SK-N-SH treated with all-trans-retinoic acid at 6 μM for 48 hours (cell line): Measurements from ENCODE around the gene NUP93.

Experiments used
- ATAC-seq: fragments of 200-7000 bp; cut with Tn5 transposase; 3 replicates; pipeline ENCODE4 v1.9.1; 2020; ENCODE audit warnings: mild to moderate bottlenecking, moderate library complexity
- ARNTL ChIP-seq: fragments of 450-650 bp; formaldehyde crosslinking; IDR thresholded peaks from 2 replicates; pipeline ENCODE4 v1.5.0; 2020; ENCODE audit warnings: low read depth, mild to moderate bottlenecking, moderate library complexity, borderline replicate concordance
- BACH2 ChIP-seq: fragments of 250-450 bp; sonication (Bioruptor Pico); IDR thresholded peaks from 2 replicates; pipeline ENCODE4 v1.9.0; 2021; ENCODE audit warnings: mild to moderate bottlenecking, borderline replicate concordance
- CSDC2 ChIP-seq: fragments of 250-450 bp; sonication (Bioruptor Pico); IDR thresholded peaks from 2 replicates; pipeline ENCODE4 v1.5.0; 2020; ENCODE audit warnings: mild to moderate bottlenecking, moderate library complexity
- ESRRG ChIP-seq: fragments of 250-450 bp; sonication (Bioruptor Pico); IDR thresholded peaks from 2 replicates; pipeline ENCODE4 v1.6.1; 2021; ENCODE audit warnings: mild to moderate bottlenecking
- GLIS3 ChIP-seq: fragments of 250-450 bp; sonication (Bioruptor Pico); IDR thresholded peaks from 2 replicates; pipeline ENCODE4 v1.5.0; 2020; ENCODE audit warnings: mild to moderate bottlenecking, moderate library complexity
- ISL1 ChIP-seq: fragments of 250-450 bp; sonication (Bioruptor Pico); IDR thresholded peaks from 2 replicates; pipeline ENCODE4 v2.1.2; 2022; ENCODE audit warnings: mild to moderate bottlenecking, moderate library complexity
- OSR1 ChIP-seq: fragments of 250-450 bp; sonication (Bioruptor Pico); IDR thresholded peaks from 2 replicates; pipeline ENCODE4 v1.8.0; 2022; ENCODE audit warnings: moderate library complexity, mild to moderate bottlenecking, inconsistent platforms
- PPARA ChIP-seq: fragments of 250-450 bp; sonication (Bioruptor Pico); IDR thresholded peaks from 2 replicates; pipeline ENCODE4 v1.5.0; 2020; ENCODE audit warnings: mild to moderate bottlenecking, borderline replicate concordance
- RARB ChIP-seq: fragments of 250-450 bp; sonication (Bioruptor Pico); IDR thresholded peaks from 2 replicates; pipeline ENCODE4 v1.8.0; 2021; ENCODE audit warnings: mild to moderate bottlenecking, moderate library complexity
- SNAI2 ChIP-seq: fragments of 250-450 bp; sonication (Bioruptor Pico); IDR thresholded peaks from 2 replicates; pipeline ENCODE4 v1.5.0; 2020; ENCODE audit warnings: mild to moderate bottlenecking, moderate library complexity
- TCF4 ChIP-seq: fragments of 250-450 bp; sonication (Bioruptor Pico); IDR thresholded peaks from 2 replicates; pipeline ENCODE4 v1.8.0; 2021; ENCODE audit warnings: mild to moderate bottlenecking, moderate library complexity, borderline replicate concordance
- TOX ChIP-seq: fragments of 250-450 bp; sonication (Bioruptor Pico); IDR thresholded peaks from 2 replicates; pipeline ENCODE4 v1.8.0; 2021; ENCODE audit warnings: mild to moderate bottlenecking, moderate library complexity, borderline replicate concordance
- ZC3H10 ChIP-seq: fragments of 250-450 bp; sonication (Bioruptor Pico); IDR thresholded peaks from 2 replicates; pipeline ENCODE4 v1.5.1; 2021; ENCODE audit warnings: mild to moderate bottlenecking, moderate library complexity
- ZFP3 ChIP-seq: fragments of 250-450 bp; sonication (Bioruptor Pico); IDR thresholded peaks from 2 replicates; pipeline ENCODE4 v1.5.0; 2020; ENCODE audit warnings: mild to moderate bottlenecking, moderate library complexity
- ZFP30 ChIP-seq: fragments of 450-650 bp; formaldehyde crosslinking; IDR thresholded peaks from 2 replicates; pipeline ENCODE4 v1.5.0; 2022; ENCODE audit warnings: mild to moderate bottlenecking, moderate library complexity
- ZNF565 ChIP-seq: fragments of 450-650 bp; formaldehyde crosslinking; conservative IDR thresholded peaks from 2 replicates; pipeline ENCODE4 v1.5.0; 2020; ENCODE audit warnings: low read depth, mild to moderate bottlenecking, moderate library complexity
- ZNF70 ChIP-seq: fragments of 450-650 bp; formaldehyde crosslinking; IDR thresholded peaks from 2 replicates; pipeline ENCODE4 v1.5.0; 2020; ENCODE audit warnings: mild to moderate bottlenecking, moderate library complexity
- ZNF8 ChIP-seq: fragments of 450-650 bp; formaldehyde crosslinking; IDR thresholded peaks from 2 replicates; pipeline ENCODE4 v1.5.0; 2020; ENCODE audit warnings: mild to moderate bottlenecking, moderate library complexity
- TF ChIP-seq, protein P1 (sequence below): fragments of 250-450 bp; sonication (Bioruptor Pico); IDR thresholded peaks from 2 replicates; pipeline ENCODE4 v1.8.0; 2020; ENCODE audit warnings: mild to moderate bottlenecking, moderate library complexity, borderline replicate concordance
- TF ChIP-seq, protein P2 (sequence below): fragments of 250-450 bp; sonication (Bioruptor Pico); IDR thresholded peaks from 2 replicates; pipeline ENCODE4 v1.5.1; 2020; ENCODE audit warnings: low read depth, mild to moderate bottlenecking, moderate library complexity
- TF ChIP-seq, protein P3 (sequence below): fragments of 250-450 bp; sonication (Bioruptor Pico); IDR thresholded peaks from 2 replicates; pipeline ENCODE4 v1.5.1; 2021; ENCODE audit warnings: mild to moderate bottlenecking, moderate library complexity
- TF ChIP-seq, protein P4 (sequence below): fragments of 250-450 bp; sonication (Bioruptor Pico); IDR thresholded peaks from 2 replicates; pipeline ENCODE4 v1.5.0; 2020; ENCODE audit warnings: mild to moderate bottlenecking, moderate library complexity
- TF ChIP-seq, protein P5 (sequence below): fragments of 250-450 bp; sonication (Bioruptor Pico); IDR thresholded peaks from 2 replicates; pipeline ENCODE4 v1.8.0; 2021; ENCODE audit warnings: low read depth, mild to moderate bottlenecking, moderate library complexity, borderline replicate concordance

The NUP93 gene

DNA sequence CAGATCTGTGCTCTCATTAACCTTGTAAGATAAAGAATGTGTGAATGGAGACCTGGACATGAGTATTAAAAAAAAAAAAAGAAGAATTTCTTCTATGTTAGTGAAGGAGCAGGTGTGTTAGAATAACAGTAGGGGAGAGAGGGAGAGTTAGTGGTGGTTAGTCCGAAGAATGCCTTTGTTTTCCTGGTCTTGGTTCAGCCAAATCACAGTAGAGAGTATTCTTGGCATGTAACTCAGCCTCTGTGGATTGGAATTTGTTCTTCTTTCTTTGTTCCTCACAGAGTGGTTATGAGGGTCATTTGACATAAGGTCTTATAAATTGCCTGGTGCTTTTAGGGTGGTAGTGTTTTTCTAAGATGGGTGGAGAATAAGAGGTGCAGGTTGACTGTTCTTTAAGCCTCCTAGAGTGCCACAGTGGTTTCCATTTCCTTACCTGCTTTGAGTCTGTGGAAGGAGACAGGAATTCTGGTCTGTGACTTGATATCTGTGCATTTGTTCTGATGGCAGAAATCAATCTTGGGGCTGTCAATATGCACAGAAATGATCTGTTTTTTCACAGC lies 17.6 kb downstream of the NUP93 start:
- no peak for ATAC-seq
- TF ChIP-seq ZC3H10 (CRISPR knock-in tag) (no peak), ZNF8 (CRISPR knock-in tag) (no peak), ARNTL (CRISPR knock-in tag) (no peak)

DNA sequence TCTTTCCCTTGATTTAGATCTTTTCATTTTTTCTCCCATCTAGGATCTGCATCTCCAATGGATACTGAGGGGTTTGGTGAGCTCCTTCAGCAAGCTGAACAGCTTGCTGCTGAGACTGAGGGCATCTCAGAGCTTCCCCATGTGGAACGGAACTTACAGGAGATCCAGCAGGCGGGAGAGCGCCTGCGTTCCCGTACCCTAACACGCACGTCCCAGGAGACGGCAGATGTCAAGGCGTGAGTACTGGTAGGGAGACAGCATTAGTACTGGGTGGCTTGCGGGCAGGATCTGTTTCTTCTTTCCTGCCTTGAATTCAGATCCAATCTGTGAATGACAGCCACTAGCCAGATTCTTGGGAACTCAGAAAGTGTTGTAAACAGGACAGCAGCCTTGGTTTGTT lies 18.3 kb downstream of the NUP93 start:
- ATAC-seq, result no peak
- TF ChIP-seq, protein P1, sequence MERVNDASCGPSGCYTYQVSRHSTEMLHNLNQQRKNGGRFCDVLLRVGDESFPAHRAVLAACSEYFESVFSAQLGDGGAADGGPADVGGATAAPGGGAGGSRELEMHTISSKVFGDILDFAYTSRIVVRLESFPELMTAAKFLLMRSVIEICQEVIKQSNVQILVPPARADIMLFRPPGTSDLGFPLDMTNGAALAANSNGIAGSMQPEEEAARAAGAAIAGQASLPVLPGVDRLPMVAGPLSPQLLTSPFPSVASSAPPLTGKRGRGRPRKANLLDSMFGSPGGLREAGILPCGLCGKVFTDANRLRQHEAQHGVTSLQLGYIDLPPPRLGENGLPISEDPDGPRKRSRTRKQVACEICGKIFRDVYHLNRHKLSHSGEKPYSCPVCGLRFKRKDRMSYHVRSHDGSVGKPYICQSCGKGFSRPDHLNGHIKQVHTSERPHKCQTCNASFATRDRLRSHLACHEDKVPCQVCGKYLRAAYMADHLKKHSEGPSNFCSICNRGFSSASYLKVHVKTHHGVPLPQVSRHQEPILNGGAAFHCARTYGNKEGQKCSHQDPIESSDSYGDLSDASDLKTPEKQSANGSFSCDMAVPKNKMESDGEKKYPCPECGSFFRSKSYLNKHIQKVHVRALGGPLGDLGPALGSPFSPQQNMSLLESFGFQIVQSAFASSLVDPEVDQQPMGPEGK (CRISPR knock-in tag), result no peak
- TF ChIP-seq ARNTL (CRISPR knock-in tag) (no peak), ZFP3 (no peak), OSR1 (CRISPR knock-in tag) (no peak), RARB (no peak), ZC3H10 (CRISPR knock-in tag) (no peak), ESRRG (no peak), ZNF565 (CRISPR knock-in tag) (no peak), TOX (CRISPR knock-in tag) (no peak), ISL1 (CRISPR knock-in tag) (no peak), TCF4 (no peak)
- TF ChIP-seq, protein P2, sequence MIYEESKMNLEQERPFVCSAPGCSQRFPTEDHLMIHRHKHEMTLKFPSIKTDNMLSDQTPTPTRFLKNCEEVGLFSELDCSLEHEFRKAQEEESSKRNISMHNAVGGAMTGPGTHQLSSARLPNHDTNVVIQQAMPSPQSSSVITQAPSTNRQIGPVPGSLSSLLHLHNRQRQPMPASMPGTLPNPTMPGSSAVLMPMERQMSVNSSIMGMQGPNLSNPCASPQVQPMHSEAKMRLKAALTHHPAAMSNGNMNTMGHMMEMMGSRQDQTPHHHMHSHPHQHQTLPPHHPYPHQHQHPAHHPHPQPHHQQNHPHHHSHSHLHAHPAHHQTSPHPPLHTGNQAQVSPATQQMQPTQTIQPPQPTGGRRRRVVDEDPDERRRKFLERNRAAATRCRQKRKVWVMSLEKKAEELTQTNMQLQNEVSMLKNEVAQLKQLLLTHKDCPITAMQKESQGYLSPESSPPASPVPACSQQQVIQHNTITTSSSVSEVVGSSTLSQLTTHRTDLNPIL (CRISPR knock-in tag), result no peak
- TF ChIP-seq, protein P3, sequence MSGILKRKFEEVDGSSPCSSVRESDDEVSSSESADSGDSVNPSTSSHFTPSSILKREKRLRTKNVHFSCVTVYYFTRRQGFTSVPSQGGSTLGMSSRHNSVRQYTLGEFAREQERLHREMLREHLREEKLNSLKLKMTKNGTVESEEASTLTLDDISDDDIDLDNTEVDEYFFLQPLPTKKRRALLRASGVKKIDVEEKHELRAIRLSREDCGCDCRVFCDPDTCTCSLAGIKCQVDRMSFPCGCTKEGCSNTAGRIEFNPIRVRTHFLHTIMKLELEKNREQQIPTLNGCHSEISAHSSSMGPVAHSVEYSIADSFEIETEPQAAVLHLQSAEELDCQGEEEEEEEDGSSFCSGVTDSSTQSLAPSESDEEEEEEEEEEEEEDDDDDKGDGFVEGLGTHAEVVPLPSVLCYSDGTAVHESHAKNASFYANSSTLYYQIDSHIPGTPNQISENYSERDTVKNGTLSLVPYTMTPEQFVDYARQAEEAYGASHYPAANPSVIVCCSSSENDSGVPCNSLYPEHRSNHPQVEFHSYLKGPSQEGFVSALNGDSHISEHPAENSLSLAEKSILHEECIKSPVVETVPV (CRISPR knock-in tag), result no peak
- TF ChIP-seq, protein P4, sequence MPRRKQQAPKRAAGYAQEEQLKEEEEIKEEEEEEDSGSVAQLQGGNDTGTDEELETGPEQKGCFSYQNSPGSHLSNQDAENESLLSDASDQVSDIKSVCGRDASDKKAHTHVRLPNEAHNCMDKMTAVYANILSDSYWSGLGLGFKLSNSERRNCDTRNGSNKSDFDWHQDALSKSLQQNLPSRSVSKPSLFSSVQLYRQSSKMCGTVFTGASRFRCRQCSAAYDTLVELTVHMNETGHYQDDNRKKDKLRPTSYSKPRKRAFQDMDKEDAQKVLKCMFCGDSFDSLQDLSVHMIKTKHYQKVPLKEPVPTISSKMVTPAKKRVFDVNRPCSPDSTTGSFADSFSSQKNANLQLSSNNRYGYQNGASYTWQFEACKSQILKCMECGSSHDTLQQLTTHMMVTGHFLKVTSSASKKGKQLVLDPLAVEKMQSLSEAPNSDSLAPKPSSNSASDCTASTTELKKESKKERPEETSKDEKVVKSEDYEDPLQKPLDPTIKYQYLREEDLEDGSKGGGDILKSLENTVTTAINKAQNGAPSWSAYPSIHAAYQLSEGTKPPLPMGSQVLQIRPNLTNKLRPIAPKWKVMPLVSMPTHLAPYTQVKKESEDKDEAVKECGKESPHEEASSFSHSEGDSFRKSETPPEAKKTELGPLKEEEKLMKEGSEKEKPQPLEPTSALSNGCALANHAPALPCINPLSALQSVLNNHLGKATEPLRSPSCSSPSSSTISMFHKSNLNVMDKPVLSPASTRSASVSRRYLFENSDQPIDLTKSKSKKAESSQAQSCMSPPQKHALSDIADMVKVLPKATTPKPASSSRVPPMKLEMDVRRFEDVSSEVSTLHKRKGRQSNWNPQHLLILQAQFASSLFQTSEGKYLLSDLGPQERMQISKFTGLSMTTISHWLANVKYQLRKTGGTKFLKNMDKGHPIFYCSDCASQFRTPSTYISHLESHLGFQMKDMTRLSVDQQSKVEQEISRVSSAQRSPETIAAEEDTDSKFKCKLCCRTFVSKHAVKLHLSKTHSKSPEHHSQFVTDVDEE, result no peak

DNA sequence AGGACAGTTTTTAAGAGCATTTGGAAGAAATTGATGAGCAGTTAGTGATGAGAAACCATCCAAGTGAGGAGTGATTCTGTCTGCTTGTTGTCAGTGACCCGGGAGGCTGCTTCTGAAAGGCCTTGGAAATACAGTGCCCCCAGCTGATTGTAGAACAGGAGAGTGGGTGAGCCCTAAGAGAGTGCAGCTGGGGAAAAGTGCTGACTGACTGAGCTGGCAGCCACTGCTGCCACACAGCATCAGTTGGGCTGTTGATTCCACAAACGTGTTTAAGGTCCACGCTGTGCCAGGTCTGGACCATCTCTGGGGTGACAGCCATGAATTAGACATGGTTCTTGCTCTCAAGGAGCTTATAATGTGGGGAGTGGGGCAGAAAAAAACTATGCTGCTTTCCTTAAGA lies 18.9 kb downstream of the NUP93 start:
- no peak for TF ChIP-seq TOX (CRISPR knock-in tag)
- no peak for TF ChIP-seq ESRRG
- TF ChIP-seq ZNF70 (CRISPR knock-in tag), result no peak
- no peak for TF ChIP-seq RARB
- no peak for TF ChIP-seq GLIS3
- no peak for TF ChIP-seq ZC3H10 (CRISPR knock-in tag)
- TF ChIP-seq ZNF565 (CRISPR knock-in tag), result no peak
- no peak for TF ChIP-seq CSDC2 (CRISPR knock-in tag)

DNA sequence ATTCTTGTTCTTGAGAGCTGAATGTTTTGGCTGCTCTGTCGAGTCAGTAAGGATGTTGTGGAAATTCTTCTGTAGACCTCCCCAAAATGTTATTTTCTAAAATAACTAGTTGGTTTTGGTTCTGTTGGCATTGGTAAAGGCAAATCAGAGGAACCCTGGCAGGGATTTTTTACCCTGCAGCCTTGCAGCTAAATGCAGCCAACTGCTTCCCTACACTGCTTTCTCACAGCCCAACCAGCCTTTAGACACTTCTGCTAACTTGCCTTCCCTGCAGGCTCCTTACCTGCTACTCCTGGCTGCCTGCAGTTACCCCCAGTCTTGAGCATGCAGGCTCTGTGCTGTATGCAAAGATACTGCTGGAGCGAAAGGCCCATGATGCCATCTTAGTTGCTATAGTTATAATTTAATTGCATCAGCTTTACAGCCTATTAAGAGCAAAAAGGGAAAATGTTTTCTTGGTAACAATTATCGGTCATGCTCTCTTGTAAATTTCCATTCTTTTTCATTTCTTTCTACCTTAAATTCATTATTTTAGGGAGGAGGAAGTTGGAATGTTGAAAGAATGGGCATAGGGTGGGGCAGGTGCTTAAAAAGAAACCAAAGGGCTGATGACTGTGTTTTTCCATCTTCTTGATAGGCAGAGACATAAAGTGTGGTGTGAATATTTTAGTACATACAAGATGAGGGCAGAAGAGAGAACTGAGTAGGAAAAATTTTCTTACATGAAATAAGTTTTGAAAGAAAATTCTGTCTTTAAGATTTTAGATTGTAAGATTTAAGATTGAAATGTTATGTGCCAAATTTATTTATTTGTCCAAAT lies 20.0 kb downstream of the NUP93 start:
- no peak for ATAC-seq
- TF ChIP-seq GLIS3 (no peak), SNAI2 (CRISPR knock-in tag) (no peak), ZFP30 (CRISPR knock-in tag) (no peak), TCF4 (no peak), PPARA (CRISPR knock-in tag) (no peak), BACH2 (CRISPR knock-in tag) (no peak)
- TF ChIP-seq, protein P4, result no peak
- TF ChIP-seq, protein P5, sequence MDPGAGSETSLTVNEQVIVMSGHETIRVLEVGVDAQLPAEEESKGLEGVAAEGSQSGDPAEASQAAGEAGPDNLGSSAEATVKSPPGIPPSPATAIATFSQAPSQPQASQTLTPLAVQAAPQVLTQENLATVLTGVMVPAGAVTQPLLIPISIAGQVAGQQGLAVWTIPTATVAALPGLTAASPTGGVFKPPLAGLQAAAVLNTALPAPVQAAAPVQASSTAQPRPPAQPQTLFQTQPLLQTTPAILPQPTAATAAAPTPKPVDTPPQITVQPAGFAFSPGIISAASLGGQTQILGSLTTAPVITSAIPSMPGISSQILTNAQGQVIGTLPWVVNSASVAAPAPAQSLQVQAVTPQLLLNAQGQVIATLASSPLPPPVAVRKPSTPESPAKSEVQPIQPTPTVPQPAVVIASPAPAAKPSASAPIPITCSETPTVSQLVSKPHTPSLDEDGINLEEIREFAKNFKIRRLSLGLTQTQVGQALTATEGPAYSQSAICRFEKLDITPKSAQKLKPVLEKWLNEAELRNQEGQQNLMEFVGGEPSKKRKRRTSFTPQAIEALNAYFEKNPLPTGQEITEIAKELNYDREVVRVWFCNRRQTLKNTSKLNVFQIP (CRISPR knock-in tag), result no peak

More for the DNA sequence above, 18.9 kb downstream of the NUP93 start:
- no peak for ATAC-seq
